Type B pancreatic cell (in vitro differentiated cells): Measurements from ENCODE around the gene RASL11A. TPM values are rescaled to one million over a fixed set of nuclear protein-coding genes. Genes with fewer than 3 reads are reported as not detected.
"Not testable (repeated sequence)": the region's sequence is repeated elsewhere in the genome, so short reads cannot be mapped to it uniquely, and the experiment has no call there.

ENCODE experiments used
- DNase-seq: peaks from one replicate; pipeline ENCODE4 v3.0.0; 2021; ENCODE audit warnings: mixed read lengths; ENCODE audit not compliant: unreplicated experiment; ENCODE audit errors: extremely low spot score
- H3K27ac Mint-ChIP-seq: 2 replicates; pipeline ENCODE4 v1.8.0; 2021; ENCODE audit warnings: mild to moderate bottlenecking, mixed read lengths
- H3K27me3 Mint-ChIP-seq: 2 replicates; pipeline ENCODE4 v1.8.0; 2021; ENCODE audit warnings: mixed read lengths
- H3K36me3 Mint-ChIP-seq: 2 replicates; pipeline ENCODE4 v1.8.0; 2021; ENCODE audit warnings: mixed read lengths
- H3K4me1 Mint-ChIP-seq: one replicate; pipeline ENCODE4 v1.8.0; 2021; ENCODE audit warnings: mixed read lengths; ENCODE audit not compliant: unreplicated experiment
- H3K4me3 Mint-ChIP-seq: 2 replicates; pipeline ENCODE4 v1.8.0; 2021; ENCODE audit warnings: mild to moderate bottlenecking, mixed read lengths
- H3K9me3 Mint-ChIP-seq: 2 replicates; pipeline ENCODE4 v1.8.0; 2021; ENCODE audit warnings: mixed read lengths
- CTCF ChIP-seq: fragments of 200-600 bp; sonication (generic); conservative IDR thresholded peaks from 2 replicates; pipeline ENCODE4 v1.5.0; 2021; ENCODE audit warnings: antibody characterized with exemption, mild to moderate bottlenecking
- total RNA-seq: library from RNA; stranded (reverse); gene quantifications from 2 replicates; pipeline ENCODE4 v1.2.1, GENCODE V29; 2021; ENCODE audit warnings: low replicate concordance

RASL11A gene
- total RNA-seq, 1 donor from 2014 or later: 15.9 TPM

- peaks cover 11% of the 10 kb centered on the region for H3K27me3 Mint-ChIP-seq
- no peak overlapping the region for H3K27ac Mint-ChIP-seq
- H3K9me3 Mint-ChIP-seq: no peaks in the 10 kb centered on the region
- DNase-seq: no peak
- H3K4me1 Mint-ChIP-seq: no peaks in the 10 kb centered on the region
- H3K36me3 Mint-ChIP-seq: no peaks in the 10 kb centered on the region
- H3K4me3 Mint-ChIP-seq: no peak overlapping the region
- TF ChIP-seq CTCF: no peak
Measured at GRCh38 chr13:27288392-27288791, 17.8 kb downstream of the RASL11A start.

GRCh38 chr13:27289011-27289665, 18.5 kb downstream of the RASL11A start:
- Mint-ChIP-seq H3K9me3 (no peaks in the 10 kb centered on the region), H3K36me3 (no peaks in the 10 kb centered on the region), H3K27me3 (peaks cover 18% of the 10 kb centered on the region), H3K4me1 (no peaks in the 10 kb centered on the region), H3K4me3 (no peak overlapping the region), H3K27ac (no peak overlapping the region)
- no peak for TF ChIP-seq CTCF
- DNase-seq: no peak

DNA sequence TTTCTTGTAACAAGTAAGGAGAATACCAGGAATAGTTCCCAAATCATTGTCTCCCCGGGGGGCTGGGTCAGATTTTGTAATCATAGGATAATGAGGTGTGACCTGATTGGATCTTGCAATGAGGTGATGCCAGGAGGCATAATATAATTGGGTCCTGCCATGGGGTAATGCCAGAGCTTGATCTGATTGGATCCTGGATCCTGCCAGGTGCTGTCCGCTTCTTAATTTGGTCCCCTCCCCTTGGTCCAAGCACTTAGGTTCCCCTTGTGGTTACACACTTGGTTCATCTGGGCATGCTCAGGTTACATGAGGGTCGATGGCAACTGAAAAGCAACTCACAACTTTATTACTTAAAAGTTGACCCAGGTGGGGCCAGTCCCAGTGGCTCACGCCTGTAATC, 20.1 kb downstream of the RASL11A start:
- no peaks in the 10 kb centered on the region for H3K36me3 Mint-ChIP-seq
- no peaks in the 10 kb centered on the region for H3K4me1 Mint-ChIP-seq
- H3K27ac Mint-ChIP-seq: no peak overlapping the region
- peaks cover 34% of the 10 kb centered on the region for H3K27me3 Mint-ChIP-seq
- no peaks in the 10 kb centered on the region for H3K9me3 Mint-ChIP-seq
- no peak for TF ChIP-seq CTCF
- H3K4me3 Mint-ChIP-seq: no peak overlapping the region
- no peak for DNase-seq

GRCh38 chr13:27291967-27292366, 21.3 kb downstream of the RASL11A start:
- not testable (repeated sequence) for H3K9me3 Mint-ChIP-seq, H3K4me3 Mint-ChIP-seq, H3K27ac Mint-ChIP-seq, DNase-seq, H3K36me3 Mint-ChIP-seq, H3K4me1 Mint-ChIP-seq
- peaks cover 41% of the 10 kb centered on the region for H3K27me3 Mint-ChIP-seq

DNA sequence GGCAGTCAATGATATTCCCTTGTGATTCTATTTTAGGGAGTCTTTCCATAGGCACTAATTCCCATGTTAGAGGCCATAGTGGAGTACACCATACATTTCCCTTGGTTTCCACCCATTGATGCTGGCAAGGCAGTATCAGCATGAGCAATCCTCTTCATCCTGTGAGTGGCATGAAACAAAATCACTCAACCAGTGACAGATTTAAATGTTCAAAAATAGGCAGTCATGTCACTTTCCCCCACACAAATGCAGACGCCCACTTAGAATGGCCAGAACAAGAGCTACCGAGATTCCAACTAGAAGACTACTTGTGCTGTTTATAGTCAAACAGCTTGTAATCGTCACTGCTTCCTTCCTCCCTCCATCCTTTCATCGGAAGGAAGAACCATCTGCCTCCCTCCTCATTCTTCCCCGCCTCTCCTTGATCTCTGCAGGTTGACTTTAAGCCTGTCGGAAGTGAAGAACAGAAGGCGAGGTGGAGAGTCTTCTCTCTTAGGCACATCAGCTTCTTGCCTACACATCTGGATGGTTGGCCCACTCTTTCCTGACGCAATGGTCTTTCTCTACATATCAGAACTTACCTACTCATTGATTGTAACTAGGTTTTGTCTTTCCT, 22.6 kb downstream of the RASL11A start:
- no peak for TF ChIP-seq CTCF
- Mint-ChIP-seq H3K9me3 (no peaks in the 10 kb centered on the region), H3K27me3 (peaks cover 53% of the 10 kb centered on the region), H3K4me1 (no peaks in the 10 kb centered on the region), H3K4me3 (no peak overlapping the region), H3K27ac (no peak overlapping the region), H3K36me3 (no peaks in the 10 kb centered on the region)
- no peak for DNase-seq

DNA sequence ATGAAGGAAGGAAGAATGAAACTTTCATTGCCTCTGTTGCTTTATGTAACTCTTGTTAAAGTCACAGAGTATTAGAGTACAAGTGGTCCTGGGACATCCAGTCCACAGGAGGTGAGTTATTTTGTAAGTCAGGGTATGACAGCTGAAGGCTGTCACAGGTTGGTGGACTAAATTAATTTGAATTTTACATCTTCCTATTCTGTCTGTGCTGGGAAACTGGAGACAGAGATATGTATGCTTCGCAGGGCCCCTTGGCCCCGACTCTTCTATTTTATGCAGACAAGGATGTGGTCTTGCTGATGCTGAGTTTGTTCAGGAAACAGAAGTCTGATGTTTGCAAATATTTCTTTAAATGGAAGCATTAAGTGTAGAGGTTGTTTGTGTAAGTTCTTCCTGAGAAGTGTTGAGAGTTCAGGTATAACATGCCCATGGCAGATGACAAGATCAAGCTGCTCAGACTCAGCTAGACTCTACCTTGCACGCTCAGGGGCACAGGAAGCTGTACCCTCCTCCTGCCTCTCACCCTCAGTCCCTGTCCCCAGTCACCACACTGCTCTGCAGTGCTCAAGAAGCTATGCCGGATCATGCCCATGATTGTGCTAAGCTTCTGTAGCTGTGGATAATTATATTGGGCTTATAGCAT, 23.4 kb downstream of the RASL11A start:
- Mint-ChIP-seq H3K4me1 (no peaks in the 10 kb centered on the region), H3K27me3 (peaks cover 59% of the 10 kb centered on the region), H3K9me3 (no peaks in the 10 kb centered on the region), H3K4me3 (no peak overlapping the region), H3K27ac (no peak overlapping the region), H3K36me3 (no peaks in the 10 kb centered on the region)
- no peak for TF ChIP-seq CTCF
- no peak for DNase-seq
